ENCODE results near the gene B4GALNT2. TPM values are rescaled to one million over a fixed set of nuclear protein-coding genes. Genes with fewer than 3 reads are reported as not detected.
"Not testable (repeated sequence)": the region's sequence is repeated elsewhere in the genome, so short reads cannot be mapped to it uniquely, and the experiment has no call there.

Gene B4GALNT2
- total RNA-seq, 1 donor from 2014 or later, result 0.04 TPM

DNA sequence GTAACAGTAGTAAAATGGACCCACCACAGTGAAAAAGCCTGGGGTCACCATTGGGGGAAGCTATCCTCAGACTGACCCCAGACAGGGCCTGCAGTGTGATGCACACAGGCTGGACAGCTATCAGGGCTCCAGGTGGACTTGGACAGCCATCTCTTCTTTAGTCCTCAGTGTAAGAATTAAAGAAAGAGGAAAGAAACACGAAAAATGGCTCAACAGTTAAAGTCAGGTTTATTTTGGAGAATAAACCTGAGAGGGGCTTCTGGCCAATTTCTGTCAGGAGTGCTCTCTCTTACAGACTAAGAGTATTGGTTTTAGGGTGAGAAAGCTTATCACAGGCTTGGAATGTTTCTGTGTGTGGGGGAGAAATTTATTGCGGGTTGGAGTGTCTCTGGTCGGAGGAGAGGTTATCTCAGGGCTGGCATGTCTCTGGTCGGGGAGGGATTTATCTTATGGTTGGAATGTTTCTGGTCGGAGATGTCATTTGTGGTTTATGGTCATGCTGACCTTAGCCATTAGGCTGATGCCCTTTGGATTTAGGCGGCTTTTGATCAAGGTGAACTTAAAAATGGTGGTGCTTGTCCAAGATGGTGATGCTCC, 10.8 kb upstream of the B4GALNT2 start:
- no peak for ATAC-seq

DNA sequence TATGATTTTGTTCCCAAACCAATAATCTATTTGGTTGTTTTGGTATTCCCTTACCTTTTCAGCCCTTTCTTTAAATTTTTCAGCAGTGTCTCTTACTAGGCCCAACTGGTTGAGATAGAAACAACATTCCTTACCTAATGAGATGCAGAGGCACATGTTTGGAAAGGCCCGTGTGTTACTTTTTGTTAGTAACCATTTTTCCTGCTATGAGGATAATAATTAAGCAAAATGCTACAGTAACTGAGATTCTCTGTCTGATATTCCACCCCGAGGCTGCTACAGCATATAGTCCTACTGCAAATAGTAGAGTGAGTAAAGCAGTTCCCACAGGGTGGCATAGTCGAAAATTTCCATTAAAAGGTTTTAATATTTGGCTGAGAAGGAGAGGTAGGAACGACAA, 10.0 kb upstream of the B4GALNT2 start:
- no peak for ATAC-seq

DNA sequence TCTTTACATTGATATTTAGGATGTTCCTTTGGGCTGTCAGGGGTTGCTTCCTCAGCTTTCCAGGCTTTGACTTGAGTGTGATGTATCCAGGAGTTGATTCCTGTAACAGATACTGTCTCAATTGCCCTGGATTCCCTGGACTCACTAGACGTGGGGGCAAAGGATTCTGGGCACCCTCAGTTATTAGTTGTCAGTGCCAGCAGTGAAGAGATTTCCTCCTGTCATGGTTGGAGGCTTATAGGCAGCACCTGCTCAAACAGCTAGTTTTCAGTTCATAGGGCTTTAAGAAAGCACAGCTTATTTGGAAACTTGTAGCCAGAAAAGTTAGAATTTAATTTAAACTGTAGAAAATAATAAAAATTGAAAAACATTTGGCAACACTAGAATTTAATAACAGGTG, 9.5 kb upstream of the B4GALNT2 start:
- ATAC-seq, result no peak

DNA sequence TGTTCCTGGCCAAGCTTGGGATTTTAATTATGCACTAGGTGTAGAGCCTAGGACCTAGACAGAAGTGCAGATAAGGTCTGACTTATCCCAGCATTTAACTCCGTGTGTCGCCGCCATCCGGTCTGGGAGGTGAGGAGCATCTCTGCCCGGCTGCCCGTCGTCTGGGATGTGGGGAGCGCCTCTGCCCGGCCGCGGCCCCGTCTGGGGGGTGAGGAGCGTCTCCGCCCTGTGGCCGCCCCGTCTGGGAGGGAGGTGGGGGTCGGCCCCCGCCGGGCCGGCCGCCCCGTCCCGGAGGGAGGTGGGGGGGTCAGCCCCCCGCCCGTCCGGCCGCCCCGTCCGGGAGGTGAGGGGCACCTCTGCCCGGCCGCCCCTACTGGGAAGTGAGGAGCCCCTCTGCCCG, 7.1 kb upstream of the B4GALNT2 start:
- no peak for ATAC-seq

DNA sequence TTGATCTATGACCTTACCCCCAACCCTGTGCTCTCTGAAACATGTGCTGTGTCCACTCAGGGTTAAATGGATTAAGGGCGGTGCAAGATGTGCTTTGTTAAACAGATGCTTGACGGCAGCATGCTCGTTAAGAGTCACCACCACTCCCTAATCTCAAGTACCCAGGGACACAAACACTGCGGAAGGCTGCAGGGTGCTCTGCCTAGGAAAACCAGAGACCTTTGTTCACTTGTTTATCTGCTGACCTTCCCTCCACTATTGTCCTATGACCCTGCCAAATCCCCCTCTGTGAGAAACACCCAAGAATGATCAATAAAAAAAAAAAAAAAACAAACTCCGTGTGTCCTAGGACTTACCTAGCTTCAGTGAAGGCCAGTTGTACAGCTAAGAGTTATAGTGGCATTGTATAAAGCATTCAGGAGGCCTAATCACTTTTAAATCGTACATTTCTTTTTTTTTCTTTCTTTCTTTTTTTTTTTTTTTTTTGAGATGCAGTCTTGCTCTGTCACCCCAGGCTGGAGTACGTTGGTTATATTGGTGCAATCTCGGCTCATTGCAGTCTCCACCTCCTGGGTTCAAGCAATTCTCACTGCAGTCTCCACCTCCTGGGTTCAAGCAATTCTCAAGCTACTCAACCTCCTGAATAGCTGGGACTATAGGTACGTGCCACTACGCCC, 6.2 kb upstream of the B4GALNT2 start:
- ATAC-seq, result not testable (repeated sequence)

DNA sequence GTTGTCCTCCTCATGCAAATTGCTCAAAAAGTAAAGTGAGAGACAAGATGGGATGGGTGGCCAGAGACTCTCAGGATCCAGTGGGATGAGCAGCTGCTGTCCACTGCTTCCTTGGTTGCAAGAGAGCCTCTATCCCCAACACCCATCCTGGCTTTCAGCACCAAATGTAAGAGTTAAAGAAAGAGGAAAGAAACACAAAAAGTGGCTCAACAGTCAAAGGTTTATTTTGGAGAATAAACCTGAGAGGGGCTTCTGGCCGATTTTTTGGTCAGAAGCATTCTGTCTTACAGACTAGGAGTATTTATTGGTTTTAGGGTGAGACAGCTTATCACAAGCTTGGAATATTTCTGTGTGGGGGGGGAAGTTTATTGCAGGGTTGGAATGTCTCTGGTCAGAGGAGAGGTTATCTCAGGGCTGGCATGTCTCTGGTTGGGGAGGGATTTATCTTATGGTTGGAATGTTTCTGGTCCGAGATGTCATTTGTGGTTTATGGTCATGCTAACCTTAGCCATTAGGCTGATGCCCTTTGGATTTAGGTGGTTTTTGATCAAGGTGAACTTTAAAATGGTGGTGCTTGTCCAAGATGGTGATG, 3.1 kb upstream of the B4GALNT2 start:
- ATAC-seq, result not testable (repeated sequence)

DNA sequence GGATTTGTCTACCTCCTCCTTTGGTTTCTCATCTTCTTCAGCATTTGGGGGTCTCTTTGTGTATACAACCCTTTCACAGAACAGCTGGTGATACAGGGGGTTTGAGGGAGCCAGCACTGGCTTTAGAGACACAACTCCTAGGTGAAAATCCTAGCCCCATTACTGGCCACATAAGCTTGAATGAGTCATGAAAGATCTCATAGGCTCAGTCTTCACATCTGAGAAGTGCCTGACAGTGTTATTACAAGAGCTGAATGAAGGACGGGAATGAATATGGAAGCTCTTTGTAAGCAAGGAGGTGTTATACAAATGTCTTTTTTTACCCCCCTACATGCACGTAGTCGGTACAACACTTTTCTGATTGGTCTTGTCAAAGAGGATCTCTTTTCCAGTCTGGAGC, 1.7 kb upstream of the B4GALNT2 start:
- ATAC-seq, result no peak

DNA sequence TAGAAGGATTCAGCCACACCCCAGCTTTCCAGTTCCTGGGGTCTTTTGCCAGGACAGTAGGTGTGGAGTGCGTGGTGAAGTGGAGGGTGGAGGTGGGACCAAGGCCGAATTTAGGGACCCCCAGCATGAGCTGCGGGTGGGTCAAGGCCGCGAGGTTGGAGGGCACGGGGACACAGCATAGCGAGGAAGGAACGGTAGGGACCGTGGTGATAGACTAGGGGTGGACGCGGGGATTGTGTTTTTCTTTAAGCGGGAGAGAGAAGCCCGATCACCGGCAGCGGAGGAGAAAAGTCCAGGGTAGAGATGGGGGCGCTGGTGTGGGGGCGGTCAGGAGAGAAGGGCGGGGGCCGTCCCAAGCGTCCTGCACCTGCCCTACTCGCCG, 261 bp upstream of the B4GALNT2 start:
- ATAC-seq, result peak; percentile 15

DNA sequence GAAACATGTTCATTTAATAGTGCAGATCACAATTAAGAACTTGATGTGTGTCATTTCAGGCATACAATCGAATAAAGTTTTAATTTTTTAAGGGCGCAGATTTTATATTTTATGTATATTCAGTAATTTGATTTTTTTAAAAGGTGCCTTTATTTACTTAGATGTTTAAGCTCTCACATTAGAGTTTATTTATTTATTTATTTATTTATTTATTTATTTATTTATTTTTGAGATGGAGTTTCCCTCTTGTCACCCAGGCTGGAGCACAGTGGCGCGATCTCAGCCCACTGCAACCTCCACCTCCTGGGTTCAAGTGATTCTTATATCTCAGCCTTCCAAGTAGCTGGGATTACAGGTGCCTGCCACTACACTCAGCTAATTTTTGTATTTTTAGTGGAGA, 3.8 kb downstream of the B4GALNT2 start:
- no peak for ATAC-seq

DNA sequence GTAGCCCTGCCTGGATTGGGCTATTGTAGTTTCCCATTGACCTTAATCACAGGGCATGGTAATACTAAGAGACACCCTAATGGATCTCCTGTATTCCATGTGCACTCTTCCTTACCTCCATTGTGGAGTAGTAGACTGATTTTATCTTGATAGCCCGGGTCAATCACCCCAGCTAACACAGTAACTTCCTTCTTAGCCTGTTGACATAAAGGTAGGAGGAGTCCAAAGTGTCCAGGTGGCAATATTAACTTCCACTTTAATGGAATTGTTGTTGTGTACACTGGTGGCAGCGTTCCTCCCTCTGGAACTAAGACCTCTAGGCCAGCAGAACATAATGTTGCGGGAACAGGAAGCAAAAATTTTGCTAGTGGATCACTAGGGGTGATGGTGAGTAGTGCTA, 13.1 kb downstream of the B4GALNT2 start:
- not testable (repeated sequence) for ATAC-seq

DNA sequence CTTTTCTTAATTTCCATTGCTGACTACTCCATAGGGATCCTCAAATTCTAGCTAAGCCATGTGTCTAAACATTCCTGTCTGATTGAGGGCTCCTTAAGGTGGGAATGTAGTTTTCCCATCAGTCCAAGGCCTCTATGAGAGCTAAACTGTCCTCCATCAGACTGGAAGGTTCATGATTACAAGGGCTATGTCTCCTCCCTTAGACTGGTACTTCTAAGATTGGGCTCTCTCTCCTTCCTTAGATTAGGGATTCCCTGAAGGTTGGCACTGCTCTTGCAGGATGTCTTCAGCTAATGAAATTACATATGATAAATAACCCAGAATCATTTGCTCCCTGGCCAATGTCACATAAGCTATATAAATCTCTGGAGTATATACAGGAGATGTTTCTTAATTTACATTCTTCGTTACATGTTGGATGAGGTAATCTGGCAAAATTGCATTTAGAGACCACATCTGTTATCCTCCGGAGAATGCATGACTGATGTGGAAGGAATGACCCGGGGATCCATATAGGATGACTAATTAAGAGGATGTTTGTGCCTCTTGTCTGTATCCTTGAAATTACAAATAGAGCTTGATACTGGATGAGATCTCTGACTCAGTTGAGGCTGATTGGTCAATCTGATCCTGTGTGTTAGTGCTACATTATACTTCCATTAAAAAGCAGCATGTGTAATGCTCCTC, 14.2 kb downstream of the B4GALNT2 start:
- no peak for ATAC-seq

DNA sequence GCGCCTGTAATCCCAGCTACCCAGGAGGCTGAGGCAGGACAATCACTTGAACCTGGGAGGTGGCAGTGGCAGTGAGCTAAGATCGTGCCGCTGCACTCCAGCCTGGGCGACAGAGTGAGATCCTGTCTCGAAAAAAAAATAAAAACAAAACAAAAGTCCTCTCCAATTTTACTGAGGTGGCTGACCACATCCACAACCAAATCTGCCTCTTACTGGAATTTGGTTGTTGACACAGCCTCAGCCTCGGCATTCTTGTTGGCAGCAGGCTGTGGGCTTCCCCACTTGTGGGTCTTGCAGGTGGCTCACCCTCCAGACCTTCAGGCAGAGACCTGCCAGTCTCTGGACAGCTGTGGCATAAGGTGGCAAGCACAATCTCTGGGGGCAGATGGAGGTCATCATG, 15.6 kb downstream of the B4GALNT2 start:
- ATAC-seq, result no peak

DNA sequence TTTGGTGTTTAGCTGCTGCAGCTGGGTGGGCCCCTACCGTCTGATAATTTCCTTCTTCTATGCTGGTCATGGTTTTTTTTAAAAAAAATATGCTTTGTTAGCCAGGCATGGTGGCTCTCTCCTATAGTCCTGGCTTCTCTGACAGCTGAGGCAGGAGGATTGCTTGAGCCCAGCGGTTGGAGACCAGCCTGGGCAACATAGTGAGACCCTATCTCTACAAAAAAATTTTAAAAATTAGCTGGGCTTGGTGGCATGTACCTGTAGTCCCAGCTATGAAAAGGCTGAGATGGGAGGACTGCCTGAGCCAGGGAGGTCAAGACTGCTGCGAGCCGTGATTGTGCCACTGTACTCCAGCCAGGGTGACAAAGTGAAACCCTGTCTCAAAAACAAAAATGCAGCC, 19.4 kb downstream of the B4GALNT2 start:
- no peak for ATAC-seq

DNA sequence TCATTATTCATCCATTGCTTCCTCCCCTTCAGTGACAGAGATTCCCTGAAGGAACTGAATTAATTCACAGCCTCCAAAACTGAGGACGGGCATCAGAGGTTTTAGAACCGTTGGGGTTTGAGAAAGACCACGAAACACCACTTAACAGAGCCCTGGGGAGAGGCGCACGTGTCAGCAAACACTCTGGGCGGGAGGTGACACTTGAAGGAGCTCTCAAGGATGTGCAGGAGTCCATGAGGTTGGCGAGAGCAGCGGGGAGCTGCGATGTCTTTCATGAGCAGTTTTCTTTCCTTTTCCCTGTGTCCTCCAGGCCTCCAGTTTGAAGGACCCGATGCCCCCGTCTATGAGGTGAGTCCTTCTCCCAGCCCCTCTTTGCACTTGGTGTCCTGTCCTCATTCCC, 23.7 kb downstream of the B4GALNT2 start:
- no peak for ATAC-seq

DNA sequence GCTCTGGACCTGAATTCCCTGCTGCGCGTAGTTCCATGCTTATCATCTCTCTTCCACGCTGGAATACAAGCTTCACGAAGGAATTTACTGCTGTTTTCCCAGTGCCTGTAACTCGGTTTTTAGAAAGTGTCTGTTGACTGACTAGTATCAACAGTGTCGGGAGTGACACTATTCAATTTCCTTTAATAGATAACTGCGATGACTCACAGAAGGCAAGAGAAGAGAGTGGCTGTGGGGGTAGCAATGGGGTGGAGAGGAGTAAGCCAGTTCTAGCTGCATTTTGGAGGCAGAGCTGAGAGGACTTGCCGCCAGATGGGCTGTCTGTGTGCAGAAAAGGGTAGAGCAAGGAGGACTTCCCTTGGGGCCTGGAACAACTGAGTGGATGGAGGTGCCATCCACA, 25.2 kb downstream of the B4GALNT2 start:
- no peak for ATAC-seq

DNA sequence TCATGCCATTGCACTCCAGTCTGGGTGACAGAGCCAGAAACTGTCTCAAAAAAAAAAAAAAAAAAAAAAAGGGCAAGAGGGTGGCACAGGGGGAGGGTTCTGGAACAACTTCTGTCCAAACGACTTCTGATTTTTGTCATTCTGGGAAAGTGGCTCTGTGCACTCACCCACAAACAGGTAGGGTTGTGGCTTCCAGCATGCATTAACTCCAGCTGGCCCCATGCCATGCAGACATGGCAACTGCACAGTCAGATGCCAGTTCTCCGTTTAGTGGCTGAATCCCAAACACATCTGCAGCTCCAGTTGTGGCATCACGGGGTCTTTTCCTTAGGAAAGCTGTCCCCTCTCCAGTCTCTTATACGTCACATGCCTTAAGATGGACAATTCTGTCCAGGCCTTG, 30.3 kb downstream of the B4GALNT2 start:
- ATAC-seq, result no peak

DNA sequence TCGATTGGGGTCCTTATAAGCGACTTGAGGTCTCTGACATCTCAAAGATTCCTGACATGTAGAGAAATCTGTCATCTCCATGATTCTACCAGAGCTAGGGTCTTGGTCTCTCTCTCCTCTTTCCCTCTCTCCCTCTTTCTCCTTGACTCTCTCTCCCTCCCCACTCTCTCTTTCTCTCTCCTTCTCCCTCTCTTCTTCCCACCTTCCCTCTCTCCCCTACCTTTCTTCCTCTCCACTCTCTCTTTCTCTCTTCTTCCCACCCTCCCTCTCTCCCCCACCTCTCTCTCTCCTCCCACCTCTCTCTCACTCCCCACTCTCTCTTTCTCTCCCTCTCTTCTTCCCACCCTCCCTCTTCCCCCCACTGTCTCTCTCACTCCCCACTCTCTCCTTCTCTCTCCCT, 32.6 kb downstream of the B4GALNT2 start:
- no peak for ATAC-seq

DNA sequence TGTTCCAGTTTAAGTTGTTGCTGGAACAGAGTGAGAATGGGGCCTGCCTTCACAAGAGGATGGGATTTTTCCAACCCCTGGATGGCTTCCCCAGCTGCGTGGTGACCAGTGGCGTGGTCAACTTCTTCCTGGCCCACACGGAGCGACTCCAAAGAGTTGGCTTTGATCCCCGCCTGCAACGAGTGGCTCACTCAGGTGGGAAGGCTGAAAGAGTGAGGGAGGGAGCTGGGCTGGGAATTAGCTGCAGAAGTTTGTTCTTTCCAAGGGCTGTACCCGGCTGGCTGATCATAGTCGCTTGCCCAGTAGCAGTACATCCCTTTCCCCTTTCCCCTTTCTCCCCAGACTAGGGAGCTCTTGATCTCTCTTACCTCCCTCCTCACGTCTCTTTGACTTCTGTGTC, 36.1 kb downstream of the B4GALNT2 start:
- no peak for ATAC-seq

DNA sequence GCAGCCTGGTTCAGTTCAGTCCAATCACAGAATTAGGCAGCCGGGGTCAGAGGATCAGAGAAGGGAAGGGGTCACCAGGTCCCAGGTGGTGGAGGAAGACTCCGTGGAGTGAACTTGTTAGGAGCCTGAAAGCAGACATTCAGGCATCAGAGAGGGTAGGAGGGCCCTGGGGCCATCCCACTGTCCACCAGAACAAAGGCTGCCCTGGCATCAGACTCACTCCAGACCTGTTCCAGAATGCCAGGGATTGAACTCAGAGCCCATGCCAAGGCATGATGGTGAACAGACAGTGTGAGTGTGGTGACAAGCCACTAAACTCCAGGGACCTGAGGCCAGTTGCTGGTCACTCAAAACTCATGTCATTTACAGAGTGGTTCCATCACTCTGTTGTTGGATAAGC, 37.6 kb downstream of the B4GALNT2 start:
- no peak for ATAC-seq

DNA sequence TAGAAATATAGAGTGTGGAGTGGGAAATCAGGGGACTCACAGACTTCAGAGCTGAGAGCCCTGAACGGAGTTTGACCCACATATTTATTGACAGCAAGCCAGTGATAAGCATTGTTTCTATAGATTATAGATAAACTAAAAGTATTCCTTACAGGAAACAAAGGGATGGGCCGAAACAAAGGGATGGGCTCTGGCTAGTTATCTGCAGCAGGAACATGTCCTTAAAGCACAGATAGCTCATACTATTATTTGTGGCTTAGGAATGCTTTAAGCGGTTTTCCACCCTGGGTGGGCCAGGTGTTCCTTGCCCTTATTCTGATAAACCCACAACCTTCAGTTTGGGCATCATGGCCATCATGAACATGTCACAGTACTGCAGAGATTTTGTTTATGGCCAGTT, 38.1 kb downstream of the B4GALNT2 start:
- not testable (repeated sequence) for ATAC-seq

DNA sequence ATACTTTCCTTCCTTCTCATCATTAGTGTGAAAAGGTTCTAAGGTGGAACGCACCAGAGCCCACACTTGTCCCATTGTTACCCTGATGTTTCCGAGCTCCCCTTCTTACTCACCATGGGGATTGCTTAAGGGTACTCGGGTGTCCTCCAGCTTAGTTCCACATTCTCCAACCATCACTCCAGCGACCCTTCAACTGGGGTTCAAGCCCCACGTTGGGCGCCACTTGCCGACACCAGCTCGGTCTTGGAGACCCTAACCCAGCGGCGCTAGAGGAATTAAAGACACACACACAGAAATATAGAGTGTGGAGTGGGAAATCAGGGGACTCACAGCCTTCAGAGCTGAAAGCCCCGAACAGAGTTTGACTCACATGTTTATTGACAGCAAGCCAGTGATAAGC, 43.4 kb downstream of the B4GALNT2 start:
- not testable (repeated sequence) for ATAC-seq

DNA sequence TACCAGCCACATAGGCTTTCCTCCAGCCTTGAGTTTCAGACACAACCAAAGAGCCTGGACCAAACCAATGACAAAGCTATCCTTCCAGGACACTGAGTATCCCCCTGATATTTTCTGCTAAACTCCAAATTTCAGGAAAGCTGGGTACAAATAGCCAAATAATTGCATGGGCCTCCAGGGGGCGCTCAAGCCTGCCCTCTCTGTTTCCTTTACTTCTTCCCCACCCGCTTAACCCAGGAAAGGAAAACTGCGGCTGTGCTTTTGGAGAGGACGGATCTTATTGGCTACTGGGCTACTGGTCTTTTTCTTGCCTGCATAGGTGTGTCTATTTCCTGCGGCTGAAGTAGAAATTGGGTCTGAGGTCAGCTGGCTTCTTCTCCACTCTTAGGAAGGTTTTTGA, 47.7 kb downstream of the B4GALNT2 start:
- ATAC-seq, result peak; percentile 44

DNA sequence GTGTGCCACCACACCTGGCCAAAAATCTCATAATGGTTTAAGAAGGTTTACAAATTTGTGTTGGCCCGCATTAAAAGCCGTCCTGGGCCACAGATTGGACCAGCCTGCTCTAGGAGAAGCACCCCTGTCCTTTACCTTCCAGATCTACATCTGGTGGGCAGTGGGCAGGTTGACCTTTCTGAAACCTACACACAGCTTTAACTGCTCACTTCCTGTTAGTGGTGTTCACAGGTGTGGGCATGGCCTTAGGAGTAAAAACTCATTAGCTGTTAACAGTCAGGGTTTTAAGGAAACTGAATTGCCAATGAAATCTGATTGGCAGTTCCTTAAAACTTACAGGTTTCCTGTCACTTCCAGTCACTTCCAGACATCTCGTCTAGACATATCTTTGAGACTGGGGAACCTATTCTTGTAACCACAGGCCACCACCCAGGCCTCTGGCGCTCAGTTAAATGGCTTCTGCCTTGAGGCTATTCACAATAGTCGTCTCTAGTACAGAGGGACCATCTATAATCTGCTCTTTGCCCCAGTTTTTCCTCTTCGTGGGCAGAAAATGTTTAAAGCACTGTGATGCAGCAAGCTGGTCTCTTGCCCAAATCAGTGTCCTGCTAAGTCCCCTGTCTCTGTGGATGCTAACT, 48.5 kb downstream of the B4GALNT2 start:
- no peak for ATAC-seq

All from esophagus mucosa (tissue), 1 donor.